Suprapubic skin (tissue), 4 donors: ENCODE measurements around the gene NABP1. TPM values are rescaled to one million over a fixed set of nuclear protein-coding genes. Genes with fewer than 3 reads are reported as not detected.

Source experiments
- DNase-seq, 2 donors: peaks; one replicate each; pipeline ENCODE4 v3.0.0-alpha.2; 2019; ENCODE audit warnings: low spot score in 2 of 2
- H3K27ac ChIP-seq: fragments of 200-600 bp; sonication (generic); one replicate; pipeline ENCODE4 v1.5.1; 2019
- H3K27me3 ChIP-seq: fragments of 200-600 bp; sonication (generic); one replicate; pipeline ENCODE4 v1.5.1; 2019
- H3K36me3 ChIP-seq: fragments of 200-600 bp; sonication (generic); one replicate; pipeline ENCODE4 v1.5.1; 2019
- H3K4me1 ChIP-seq: fragments of 200-600 bp; sonication (generic); one replicate; pipeline ENCODE4 v1.5.1; 2019
- H3K4me3 ChIP-seq: fragments of 200-600 bp; sonication (generic); one replicate; pipeline ENCODE4 v1.5.1; 2019; ENCODE audit warnings: mild to moderate bottlenecking
- H3K9me3 ChIP-seq: fragments of 200-600 bp; sonication (generic); one replicate; pipeline ENCODE4 v1.5.1; 2019
- CTCF ChIP-seq, 2 donors: fragments of 200-600 bp in 1 of 2; fragments of 450-650 bp in 1 of 2; sonication (generic) in 1 of 2; IDR thresholded peaks; one replicate each; pipeline ENCODE4 v1.5.1; 2016 to 2019; ENCODE audit warnings: antibody characterized with exemption in 2 of 2, mild to moderate bottlenecking in 1 of 2, moderate library complexity in 1 of 2
- EP300 ChIP-seq: sonication (generic); formaldehyde crosslinking; IDR thresholded peaks from one replicate; pipeline ENCODE4 v1.6.1; 2017; ENCODE audit warnings: antibody characterized with exemption
- POLR2A ChIP-seq, 2 donors: fragments of 450-650 bp; IDR thresholded peaks; one replicate each; pipeline ENCODE4 v1.6.1; 2017; ENCODE audit warnings: antibody characterized with exemption in 2 of 2, mild to moderate bottlenecking in 2 of 2, moderate library complexity in 2 of 2
- POLR2AphosphoS5 ChIP-seq, 3 donors: sonication (generic); formaldehyde crosslinking; IDR thresholded peaks; one replicate each; pipeline ENCODE4 v1.6.1; 2017; ENCODE audit warnings: antibody characterized with exemption in 3 of 3
- WGBS: methylation state at CpG from one replicate; pipeline ENCODE4 v1.1.5; 2018; 5-methylcytosine and 5-hydroxymethylcytosine counted together
- total RNA-seq, 4 donors: library from RNA; depleted of rRNA; stranded (reverse); fragments of >200 nt; gene quantifications; one replicate each; pipeline ENCODE4 v1.1.0, GENCODE V29; 2016

Gene NABP1, protein sequence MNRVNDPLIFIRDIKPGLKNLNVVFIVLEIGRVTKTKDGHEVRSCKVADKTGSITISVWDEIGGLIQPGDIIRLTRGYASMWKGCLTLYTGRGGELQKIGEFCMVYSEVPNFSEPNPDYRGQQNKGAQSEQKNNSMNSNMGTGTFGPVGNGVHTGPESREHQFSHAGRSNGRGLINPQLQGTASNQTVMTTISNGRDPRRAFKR
- total RNA-seq: 10 to 100 TPM in 3 of 4 donors, 1 to 10 TPM in 1; 6.3 to 33.6 (median 16.1) TPM

GRCh38 chr2:191677646-191678436 is at the start of gene NABP1:
Gene NABP1, plus strand, starts transcription at chr2:191678136. Its CDS starts 479 bp downstream, at chr2:191678615.
- DNase-seq: peak; percentile 99
- TF ChIP-seq POLR2AphosphoS5 (IDR thresholded peaks at IDR 0.05) (peak; percentile 95 to 99 (median 99)), EP300 (no peak), POLR2A (IDR thresholded peaks at IDR 0.05) (peak; percentile 93 to 99)
- Histone ChIP-seq H3K4me1 (peaks cover 40% of the 10 kb centered on the region), H3K27me3 (no peaks in the 10 kb centered on the region), H3K27ac (peak within 1 kb of the TSS; percentile 94), H3K36me3 (peaks cover 2% of the 10 kb centered on the region), H3K4me3 (peak within 1 kb of the TSS; percentile 77), H3K9me3 (no peaks in the 10 kb centered on the region)
- under 1% methylated on average over 62 of the region's 66 CpGs for WGBS

DNA sequence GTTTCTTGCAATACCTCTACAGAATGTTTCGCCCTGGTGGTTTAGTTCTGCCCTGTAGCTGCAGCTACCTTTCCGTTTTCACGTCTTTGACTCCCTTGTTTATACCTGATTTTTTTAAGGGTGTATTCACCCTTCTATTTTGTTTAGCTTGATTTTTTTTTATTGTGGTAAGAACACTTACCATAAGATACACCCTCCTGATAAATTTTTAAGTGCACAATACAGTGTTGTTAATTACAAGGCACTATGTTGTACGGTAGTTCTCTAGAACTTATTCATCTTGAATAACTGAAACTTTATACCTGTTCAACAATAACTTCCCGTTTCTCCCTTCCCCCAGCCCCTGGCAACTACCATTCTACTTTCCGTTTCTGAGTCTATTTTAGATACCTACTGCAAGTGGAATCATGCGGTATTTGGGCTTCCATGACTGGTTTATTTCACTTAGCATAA is 48.9 kb upstream of the NABP1 start:
- Histone ChIP-seq H3K27me3 (no peaks in the 10 kb centered on the region), H3K36me3 (no peaks in the 10 kb centered on the region), H3K9me3 (no peaks in the 10 kb centered on the region), H3K4me3 (no peak overlapping the region), H3K27ac (no peak overlapping the region), H3K4me1 (peaks cover 7% of the 10 kb centered on the region)
- DNase-seq: no peak
- TF ChIP-seq POLR2AphosphoS5 (IDR thresholded peaks at IDR 0.05) (no peak), POLR2A (IDR thresholded peaks at IDR 0.05) (no peak), CTCF (IDR thresholded peaks at IDR 0.05) (no peak), EP300 (no peak)
- WGBS: 60% methylated on average over 7 of the region's 7 CpGs

DNA sequence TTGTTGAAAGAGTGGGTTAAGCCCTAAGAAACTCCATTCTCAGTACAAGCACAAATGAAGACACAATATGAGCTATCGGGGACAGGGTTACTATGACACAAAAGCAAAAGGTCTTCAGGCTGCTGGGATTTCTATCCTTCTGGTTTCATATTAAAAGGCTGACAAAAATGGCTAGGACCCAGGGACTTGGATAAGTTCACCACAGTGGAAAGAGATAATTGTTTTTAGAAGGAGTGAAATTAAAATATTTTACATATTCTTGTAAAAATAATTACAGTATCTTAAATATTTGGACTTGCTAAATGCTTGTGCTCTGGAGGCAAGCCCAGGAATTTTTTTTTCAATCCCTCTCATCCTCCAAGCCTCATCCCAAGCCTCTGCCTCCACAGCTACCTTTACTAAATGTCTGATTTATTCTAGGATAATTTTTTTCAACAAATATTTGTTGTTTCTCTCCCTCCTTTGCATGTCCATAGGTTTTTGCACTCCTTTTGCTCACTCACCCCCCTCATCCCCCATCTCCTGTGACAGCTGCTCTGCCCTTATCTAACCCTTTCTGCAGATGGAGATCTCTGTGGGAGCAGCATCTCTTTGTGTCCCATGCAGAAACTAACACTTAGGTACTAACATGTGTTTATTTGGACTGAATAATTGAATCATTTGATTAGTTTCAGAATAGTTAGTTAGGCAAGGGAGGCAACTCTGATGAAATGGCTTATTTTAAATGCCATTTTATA is 47.8 kb upstream of the NABP1 start:
- WGBS: 74% methylated on average over 1 of the region's 1 CpG
- DNase-seq: no peak
- H3K36me3 ChIP-seq: no peaks in the 10 kb centered on the region

DNA sequence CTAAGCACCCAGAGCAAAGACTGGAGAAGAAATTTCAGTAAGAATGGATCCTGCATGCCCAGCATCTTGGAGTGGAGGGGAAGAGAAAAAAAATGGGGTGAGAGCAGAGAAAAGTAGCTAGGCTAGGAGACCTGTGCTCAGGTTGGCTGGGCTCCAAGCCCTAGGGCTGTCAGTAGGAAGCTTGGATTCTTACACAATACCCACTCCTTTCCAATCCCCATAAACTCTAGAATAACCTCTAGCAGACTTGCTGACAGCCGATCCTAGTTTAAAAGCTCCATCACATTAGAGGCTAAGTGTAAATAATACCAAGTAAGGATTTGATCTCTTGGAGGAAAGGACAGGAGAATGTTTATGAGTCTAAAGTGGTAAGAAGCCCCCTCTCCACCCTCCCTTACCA is 46.2 kb upstream of the NABP1 start:
- Histone ChIP-seq H3K9me3 (no peaks in the 10 kb centered on the region), H3K4me3 (no peak overlapping the region), H3K27me3 (no peaks in the 10 kb centered on the region), H3K36me3 (no peaks in the 10 kb centered on the region), H3K4me1 (peaks cover 8% of the 10 kb centered on the region), H3K27ac (no peak overlapping the region)
- TF ChIP-seq POLR2AphosphoS5 (IDR thresholded peaks at IDR 0.05) (no peak), CTCF (IDR thresholded peaks at IDR 0.05) (no peak), POLR2A (IDR thresholded peaks at IDR 0.05) (no peak), EP300 (no peak)
- no peak for DNase-seq
- 25% methylated on average over 1 of the region's 1 CpG for WGBS

More for the DNA sequence above, 47.8 kb upstream of the NABP1 start:
- H3K27ac ChIP-seq: no peak overlapping the region
- TF ChIP-seq POLR2A (IDR thresholded peaks at IDR 0.05) (no peak), CTCF (IDR thresholded peaks at IDR 0.05) (no peak), EP300 (no peak), POLR2AphosphoS5 (IDR thresholded peaks at IDR 0.05) (no peak)
- no peaks in the 10 kb centered on the region for H3K9me3 ChIP-seq
- no peak overlapping the region for H3K4me3 ChIP-seq
- no peaks in the 10 kb centered on the region for H3K27me3 ChIP-seq
- peaks cover 7% of the 10 kb centered on the region for H3K4me1 ChIP-seq

DNA sequence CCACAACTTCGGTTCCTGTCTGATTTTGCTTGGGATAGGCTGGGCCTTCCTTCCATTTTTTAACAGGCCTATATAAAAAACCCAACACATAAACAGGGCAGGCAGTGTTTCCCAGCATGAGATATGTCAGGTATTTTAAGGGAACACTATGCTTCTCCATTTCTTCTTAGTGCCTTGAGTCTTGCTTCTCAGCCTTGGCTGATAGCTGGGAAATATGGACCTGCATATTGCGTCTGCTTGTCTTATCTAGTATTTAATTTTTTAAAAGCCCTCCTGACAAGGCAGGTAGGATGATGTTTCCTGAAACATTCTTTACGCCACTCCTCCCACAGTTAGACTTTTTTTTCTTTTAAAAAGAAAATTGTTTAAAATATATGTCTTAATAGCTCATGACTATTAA is 45.5 kb upstream of the NABP1 start:
- H3K4me1 ChIP-seq: peaks cover 15% of the 10 kb centered on the region
- no peaks in the 10 kb centered on the region for H3K27me3 ChIP-seq
- H3K4me3 ChIP-seq: no peak overlapping the region
- no peak overlapping the region for H3K27ac ChIP-seq
- WGBS: 90% methylated on average over 3 of the region's 3 CpGs
- no peak for DNase-seq
- H3K36me3 ChIP-seq: no peaks in the 10 kb centered on the region
- H3K9me3 ChIP-seq: no peaks in the 10 kb centered on the region
- TF ChIP-seq POLR2A (IDR thresholded peaks at IDR 0.05): no peak
- no peak for TF ChIP-seq EP300
- TF ChIP-seq CTCF (IDR thresholded peaks at IDR 0.05): no peak
- TF ChIP-seq POLR2AphosphoS5 (IDR thresholded peaks at IDR 0.05): no peak
